NCI-H128 (cell line): ENCODE measurements around the gene FN3K.
"Not testable (repeated sequence)": the region's sequence is repeated elsewhere in the genome, so short reads cannot be mapped to it uniquely, and the experiment has no call there.

Experiments
- DNase-seq: peaks from one replicate; lab custom pipeline; 2025; ENCODE audit not compliant: unreplicated experiment; lab: John Stamatoyannopoulos, UW

Gene FN3K

GRCh38 chr17:82736511-82737185 is 1.2 kb downstream of the FN3K start:
- no peak for DNase-seq

GRCh38 chr17:82737967-82738877 is 2.8 kb downstream of the FN3K start:
- no peak for DNase-seq

GRCh38 chr17:82740906-82741759 is 5.7 kb downstream of the FN3K start:
- no peak for DNase-seq

- DNase-seq = no peak
These were observed 8.2 kb downstream of the FN3K start for GRCh38 chr17:82743344-82744219.

- DNase-seq = not testable (repeated sequence)
These were observed 9.3 kb downstream of the FN3K start for GRCh38 chr17:82744736-82745135.

- DNase-seq = no peak
These were observed 10.1 kb downstream of the FN3K start for GRCh38 chr17:82745524-82745923.

- DNase-seq = no peak
These were observed 13.3 kb downstream of the FN3K start for GRCh38 chr17:82748756-82749155.

GRCh38 chr17:82750241-82750908 is 15.0 kb downstream of the FN3K start:
- DNase-seq = no peak

GRCh38 chr17:82751171-82751570 is 15.8 kb downstream of the FN3K start:
- no peak for DNase-seq

- peak; percentile 38 for DNase-seq
These were observed 16.4 kb downstream of the FN3K start, which contains the start of gene TBCD for GRCh38 chr17:82751571-82752370. Gene TBCD, plus strand, starts transcription at chr17:82752065. Its CDS starts 129 bp downstream, at chr17:82752194.

GRCh38 chr17:82752371-82753200 is 17.2 kb downstream of the FN3K start:
- no peak for DNase-seq

GRCh38 chr17:82753201-82753464 is 17.7 kb downstream of the FN3K start:
- no peak for DNase-seq

GRCh38 chr17:82754297-82755208 is 19.1 kb downstream of the FN3K start:
- no peak for DNase-seq

- no peak for DNase-seq
These were observed 20.8 kb downstream of the FN3K start for GRCh38 chr17:82756166-82756565.

GRCh38 chr17:82765371-82765770 is 30.0 kb downstream of the FN3K start:
- DNase-seq = no peak

GRCh38 chr17:82767041-82767754 is 31.8 kb downstream of the FN3K start:
- peak; percentile 19 for DNase-seq

- no peak for DNase-seq
These were observed 33.6 kb downstream of the FN3K start for GRCh38 chr17:82769041-82769440.
